Right atrium auricular region (tissue), 2 donors: Measurements from ENCODE around the gene GAB2. TPM values are rescaled to one million over a fixed set of nuclear protein-coding genes. Genes with fewer than 3 reads are reported as not detected.

ENCODE experiments used
- DNase-seq: peaks from one replicate; pipeline ENCODE4 v3.0.0-alpha.2; 2019; ENCODE audit warnings: low spot score
- H3K27ac ChIP-seq, 2 donors: fragments of 200-600 bp; sonication (generic); 1 replicate in 1 of 2; 2 replicates in 1 of 2; pipeline ENCODE4 v1.5.1; 2016 to 2019
- H3K27me3 ChIP-seq, 2 donors: fragments of 200-600 bp; sonication (generic); one replicate each; pipeline versions ENCODE4 v1.5.1 to v1.6.0; 2017 to 2019
- H3K36me3 ChIP-seq: fragments of 200-600 bp; sonication (generic); one replicate; pipeline ENCODE4 v1.5.1; 2016
- H3K4me1 ChIP-seq, 2 donors: fragments of 200-600 bp; sonication (generic); one replicate each; pipeline versions ENCODE4 v1.5.1 to v1.6.0; 2017 to 2019
- H3K4me3 ChIP-seq, 2 donors: fragments of 200-600 bp; sonication (generic); 1 replicate in 1 of 2; 2 replicates in 1 of 2; pipeline ENCODE4 v1.5.1; 2017 to 2019; ENCODE audit warnings: mild to moderate bottlenecking in 1 of 2, moderate library complexity in 1 of 2
- H3K9me3 ChIP-seq, 2 donors: fragments of 200-600 bp; sonication (generic); one replicate each; pipeline ENCODE4 v1.5.1; 2019
- CTCF ChIP-seq, 2 donors: fragments of 200-600 bp; sonication (generic); IDR thresholded peaks; one replicate each; pipeline ENCODE4 v1.5.1; 2019; ENCODE audit warnings: antibody characterized with exemption in 2 of 2
- total RNA-seq, 2 donors: library from RNA; depleted of rRNA; stranded (reverse); fragments of >200 nt; gene quantifications; one replicate each; pipeline ENCODE4 v1.1.0, GENCODE V29; 2016

The GAB2 gene
- total RNA-seq, 2 donors from 2014 or later = 22.0 to 33.7 TPM

- no peak overlapping the region for H3K4me3 ChIP-seq
- H3K36me3 ChIP-seq = no peaks in the 10 kb centered on the region
- H3K27me3 ChIP-seq = no peaks in the 10 kb centered on the region
- peaks cover 0 to 13% of the 10 kb centered on the region in 2 donors for H3K4me1 ChIP-seq
- DNase-seq = no peak
- TF ChIP-seq CTCF (IDR thresholded peaks at IDR 0.05) = no peak
- H3K9me3 ChIP-seq = no peaks in the 10 kb centered on the region
- H3K27ac ChIP-seq = no peak overlapping the region
Observed at GRCh38 chr11:78330361-78330760, 87.3 kb downstream of the GAB2 start.

- Histone ChIP-seq H3K4me1 (peaks cover 0 to 13% of the 10 kb centered on the region in 2 donors), H3K27ac (no peak overlapping the region)
Observed at GRCh38 chr11:78327945-78328344, 89.7 kb downstream of the GAB2 start.

GRCh38 chr11:78325274-78325781 lies 92.3 kb downstream of the GAB2 start:
- no peaks in the 10 kb centered on the region for H3K27me3 ChIP-seq
- no peaks in the 10 kb centered on the region for H3K36me3 ChIP-seq

More at GRCh38 chr11:78327945-78328344, 89.7 kb downstream of the GAB2 start:
- Histone ChIP-seq H3K9me3 (no peaks in the 10 kb centered on the region), H3K36me3 (no peaks in the 10 kb centered on the region), H3K4me3 (no peak overlapping the region), H3K27me3 (no peaks in the 10 kb centered on the region)
- no peak for TF ChIP-seq CTCF (IDR thresholded peaks at IDR 0.05)
- DNase-seq = no peak

GRCh38 chr11:78323363-78323762 lies 94.3 kb downstream of the GAB2 start:
- Histone ChIP-seq H3K4me1 (peaks cover 0 to 19% of the 10 kb centered on the region in 2 donors), H3K9me3 (no peaks in the 10 kb centered on the region), H3K27me3 (no peaks in the 10 kb centered on the region), H3K27ac (no peak overlapping the region), H3K36me3 (no peaks in the 10 kb centered on the region), H3K4me3 (no peak overlapping the region)
- no peak for TF ChIP-seq CTCF (IDR thresholded peaks at IDR 0.05)
- no peak for DNase-seq

More at GRCh38 chr11:78325274-78325781, 92.3 kb downstream of the GAB2 start:
- Histone ChIP-seq H3K4me1 (no peaks in the 10 kb centered on the region), H3K9me3 (no peaks in the 10 kb centered on the region), H3K4me3 (no peak overlapping the region), H3K27ac (no peak overlapping the region)
- DNase-seq = no peak
- TF ChIP-seq CTCF (IDR thresholded peaks at IDR 0.05) = no peak

DNA sequence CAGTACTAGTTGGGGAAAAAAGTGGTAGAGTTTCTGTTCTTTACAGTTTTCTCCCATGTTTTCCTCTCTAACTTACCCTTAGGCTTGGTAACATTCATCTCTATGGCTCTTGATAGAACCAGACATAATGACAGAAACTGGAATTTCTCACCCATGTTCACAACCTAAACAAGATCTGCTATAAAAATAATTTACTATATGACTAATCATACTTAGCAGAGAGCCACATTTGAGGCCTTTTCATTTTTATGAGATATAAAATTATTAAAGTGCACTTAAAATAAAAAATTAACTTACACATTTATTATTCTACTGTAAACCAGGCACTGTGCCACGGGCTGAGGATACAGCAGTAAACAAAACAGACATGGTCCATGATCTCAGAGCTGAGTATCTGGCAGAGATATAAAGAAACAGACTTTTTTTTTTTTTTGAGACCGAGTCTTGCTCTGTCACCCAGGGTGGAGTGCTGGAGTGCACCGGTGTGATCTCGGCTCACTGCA lies 98.1 kb downstream of the GAB2 start:
- H3K27me3 ChIP-seq = no peaks in the 10 kb centered on the region
- no peak for TF ChIP-seq CTCF (IDR thresholded peaks at IDR 0.05)
- H3K9me3 ChIP-seq = no peaks in the 10 kb centered on the region
- H3K27ac ChIP-seq = no peak overlapping the region
- H3K36me3 ChIP-seq = no peaks in the 10 kb centered on the region
- H3K4me3 ChIP-seq = no peak overlapping the region
- no peak for DNase-seq
- H3K4me1 ChIP-seq = peaks cover 0 to 42% of the 10 kb centered on the region in 2 donors
